Right lobe of liver (tissue), 4 donors: ENCODE measurements around the gene DCAF15.

Experiments used
- POLR2A ChIP-seq: fragments of 450-650 bp; IDR thresholded peaks from one replicate; pipeline ENCODE4 v1.6.1; 2017; ENCODE audit warnings: antibody characterized with exemption, mild to moderate bottlenecking
- TF ChIP-seq, protein P1 (sequence below), 4 donors: fragments of 200-600 bp in 3 of 4; fragments of 450-650 bp in 1 of 4; IDR thresholded peaks; one replicate each; pipeline versions ENCODE4 v1.5.1 to v1.8.0; 2016 to 2022; ENCODE audit warnings: antibody characterized with exemption in 4 of 4, mild to moderate bottlenecking in 2 of 4
- donor health status: DM: no; HTN: no; CAD: no.
- donor health status: DM: no; HTN: no; CAD: no.
- donor health status: DM: no; HTN: yes; CAD: no.

DNA sequence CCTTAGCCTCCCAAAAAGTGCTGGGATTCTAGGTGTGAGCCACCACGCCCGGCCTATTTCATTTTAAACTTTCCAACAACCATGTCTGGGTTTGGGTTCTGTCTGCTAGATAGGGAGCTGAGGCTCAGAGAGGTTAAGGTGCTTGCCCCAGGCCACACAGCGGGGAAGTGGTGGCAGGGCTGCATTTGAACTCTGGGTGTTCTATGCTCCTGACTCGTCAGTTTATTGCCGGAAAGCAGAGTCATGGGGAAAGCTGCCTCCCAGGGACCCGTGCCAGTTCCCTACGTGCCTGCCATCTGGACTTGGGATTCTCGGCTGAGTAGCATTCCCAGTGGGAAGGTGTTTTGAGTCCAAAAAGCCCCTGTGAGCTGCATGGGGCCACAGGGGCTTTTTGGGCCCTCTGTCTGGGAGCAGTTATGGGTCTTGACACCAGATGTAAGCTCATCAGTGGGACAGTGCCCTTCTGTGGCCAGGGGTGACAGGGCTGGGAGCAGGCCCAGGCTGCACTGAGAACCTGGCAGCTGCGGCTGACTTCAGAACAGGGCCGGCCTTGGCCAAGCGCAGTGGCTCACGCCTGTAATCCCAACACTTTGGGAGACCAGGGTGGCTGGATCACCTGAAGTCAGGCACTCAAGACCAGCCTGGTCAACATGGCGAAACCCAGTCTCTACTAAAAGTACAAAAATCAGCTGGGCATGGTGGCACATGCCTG, 42.9 kb downstream of the DCAF15 start:
- TF ChIP-seq POLR2A: no peak
- TF ChIP-seq, protein P1, sequence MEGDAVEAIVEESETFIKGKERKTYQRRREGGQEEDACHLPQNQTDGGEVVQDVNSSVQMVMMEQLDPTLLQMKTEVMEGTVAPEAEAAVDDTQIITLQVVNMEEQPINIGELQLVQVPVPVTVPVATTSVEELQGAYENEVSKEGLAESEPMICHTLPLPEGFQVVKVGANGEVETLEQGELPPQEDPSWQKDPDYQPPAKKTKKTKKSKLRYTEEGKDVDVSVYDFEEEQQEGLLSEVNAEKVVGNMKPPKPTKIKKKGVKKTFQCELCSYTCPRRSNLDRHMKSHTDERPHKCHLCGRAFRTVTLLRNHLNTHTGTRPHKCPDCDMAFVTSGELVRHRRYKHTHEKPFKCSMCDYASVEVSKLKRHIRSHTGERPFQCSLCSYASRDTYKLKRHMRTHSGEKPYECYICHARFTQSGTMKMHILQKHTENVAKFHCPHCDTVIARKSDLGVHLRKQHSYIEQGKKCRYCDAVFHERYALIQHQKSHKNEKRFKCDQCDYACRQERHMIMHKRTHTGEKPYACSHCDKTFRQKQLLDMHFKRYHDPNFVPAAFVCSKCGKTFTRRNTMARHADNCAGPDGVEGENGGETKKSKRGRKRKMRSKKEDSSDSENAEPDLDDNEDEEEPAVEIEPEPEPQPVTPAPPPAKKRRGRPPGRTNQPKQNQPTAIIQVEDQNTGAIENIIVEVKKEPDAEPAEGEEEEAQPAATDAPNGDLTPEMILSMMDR (IDR thresholded peaks at IDR 0.05): no peak
